TTC549 (cell line): Measurements from ENCODE around the gene COA7.

Experiments used
- FAIRE-seq: peaks from 2 replicates; lab custom pipeline; 2012; peaks lifted over from hg19 to GRCh38; lab: Jason Lieb, UNC

Gene COA7

DNA sequence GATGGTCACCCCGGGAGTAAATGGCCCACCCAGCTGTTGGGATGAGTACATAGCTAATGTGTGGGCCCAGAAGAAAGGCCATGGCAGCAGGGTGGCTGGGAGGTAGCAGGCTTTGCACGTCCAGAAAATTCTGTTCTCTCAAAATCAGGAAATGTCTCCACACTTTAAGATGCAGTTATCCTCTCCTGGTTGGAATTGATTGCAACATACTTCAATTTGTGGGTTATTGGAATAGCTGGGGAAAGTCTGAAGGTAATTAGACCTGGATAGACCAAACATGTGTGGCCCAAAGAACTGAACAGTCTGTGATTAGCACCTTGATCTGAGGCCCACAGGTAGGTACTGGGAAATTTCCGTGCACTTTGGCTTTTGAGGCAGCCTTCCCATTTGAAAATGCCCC, 30.2 kb downstream of the COA7 start:
- FAIRE-seq, result no peak

DNA sequence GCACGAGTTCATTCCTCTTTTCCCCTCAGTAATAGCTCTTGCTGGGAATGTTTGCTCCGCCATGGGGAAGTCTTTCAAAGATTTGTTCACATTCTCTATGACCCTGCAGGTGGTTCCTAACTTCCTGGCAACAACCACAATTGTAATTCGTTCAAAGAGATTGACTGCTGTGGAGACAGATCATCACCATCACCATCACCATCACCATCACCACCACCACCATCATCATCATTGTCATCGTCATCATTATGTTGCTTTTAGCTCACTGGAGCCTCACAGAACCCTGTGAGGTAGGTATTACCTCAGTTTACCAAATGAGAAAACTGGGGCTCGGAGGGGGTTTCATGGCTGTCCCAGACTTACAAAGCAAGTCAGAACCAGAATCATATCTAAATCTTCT, 30.9 kb downstream of the COA7 start:
- no peak for FAIRE-seq

DNA sequence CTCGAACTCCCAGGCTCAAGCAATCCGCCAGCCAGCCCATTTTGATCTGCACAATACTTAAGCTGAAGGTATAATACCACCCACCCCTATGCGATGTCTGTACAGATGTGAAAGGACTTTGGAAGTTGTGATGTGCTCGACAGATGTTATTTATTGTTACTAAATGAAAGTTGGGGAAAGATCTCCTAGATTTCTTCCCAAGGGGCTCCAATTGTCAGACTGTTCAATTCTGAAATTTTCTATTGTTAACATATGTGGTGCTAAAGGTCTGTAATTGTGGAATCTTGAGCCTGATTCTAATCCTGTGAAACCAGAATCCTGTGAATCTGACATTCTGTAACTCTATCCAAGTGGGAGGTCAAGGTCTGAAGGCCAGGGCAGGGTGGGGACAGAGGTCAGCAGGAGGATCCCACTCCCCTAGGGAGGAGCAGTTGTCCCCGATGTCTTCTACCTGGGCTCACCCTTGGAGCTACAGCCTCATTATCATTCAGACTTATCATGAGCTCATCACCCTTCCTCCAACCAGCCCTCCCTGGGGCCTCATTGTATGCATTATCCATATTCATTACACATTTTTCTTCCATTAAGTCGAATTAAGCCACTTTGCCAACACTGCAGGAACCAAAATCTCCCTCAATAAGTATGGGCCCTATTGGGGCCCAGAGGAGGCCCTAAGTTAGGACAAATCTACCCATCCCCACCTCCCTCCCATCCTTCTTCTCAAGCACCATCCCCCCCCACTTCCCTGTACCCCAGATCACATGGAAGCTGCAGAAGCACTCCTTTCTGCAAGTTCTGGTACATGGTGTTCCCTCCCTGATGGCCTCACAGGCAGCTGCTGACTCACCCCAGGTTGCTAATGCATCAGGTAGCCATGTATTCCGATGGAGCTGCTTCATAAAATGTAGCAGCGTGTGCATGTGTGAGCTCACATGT, 32.9 kb downstream of the COA7 start:
- no peak for FAIRE-seq

DNA sequence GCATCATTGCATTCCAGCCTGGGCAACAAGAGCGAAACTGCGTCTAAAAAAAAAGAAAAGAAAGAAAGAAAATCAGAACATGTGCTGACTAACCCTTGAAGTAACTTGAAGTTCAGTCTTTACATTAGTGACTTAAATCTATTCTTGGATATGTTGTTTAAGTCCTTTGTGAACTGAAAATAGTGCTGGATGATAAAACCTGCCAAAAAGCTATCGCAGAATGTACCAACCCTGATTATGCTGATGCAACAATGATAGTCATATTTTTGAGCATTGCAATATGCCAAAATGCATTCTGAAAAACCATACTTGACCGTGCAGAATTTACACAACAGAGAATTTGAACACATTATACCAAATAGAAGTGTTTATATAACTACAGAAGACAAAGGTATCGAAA, 34.4 kb downstream of the COA7 start:
- no peak for FAIRE-seq

DNA sequence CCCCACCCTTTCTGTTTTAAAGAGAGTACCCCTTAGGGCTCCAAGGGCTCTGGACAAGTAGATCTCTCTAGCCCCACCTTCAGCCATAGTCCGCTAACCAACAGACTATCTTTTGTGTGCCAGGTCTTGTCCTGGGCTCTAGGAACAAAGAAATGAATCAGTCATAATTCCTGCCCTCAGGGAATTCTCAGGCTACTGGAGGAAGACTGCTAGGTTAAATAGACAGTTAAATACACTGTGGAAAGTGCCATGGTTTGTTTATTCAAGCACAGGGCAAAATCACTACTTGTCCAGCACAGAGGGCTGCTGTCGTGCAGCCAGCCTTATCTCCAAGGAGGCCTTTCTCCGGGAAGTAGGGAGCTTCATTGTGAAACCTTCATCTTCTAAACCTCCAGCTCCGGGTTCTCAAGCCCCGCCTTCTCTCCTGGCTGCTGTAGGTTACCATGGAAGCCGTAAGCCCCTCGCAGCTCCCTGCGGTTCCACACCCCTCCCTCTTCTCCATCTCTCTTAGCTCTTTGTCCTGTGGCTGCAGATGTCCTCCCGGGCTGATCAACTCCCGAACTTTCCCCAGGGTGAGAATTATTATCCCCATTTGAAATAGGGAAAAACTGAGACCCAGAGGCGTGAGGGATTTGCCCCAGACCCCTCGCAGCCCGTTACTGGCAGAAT, 35.4 kb downstream of the COA7 start:
- no peak for FAIRE-seq

DNA sequence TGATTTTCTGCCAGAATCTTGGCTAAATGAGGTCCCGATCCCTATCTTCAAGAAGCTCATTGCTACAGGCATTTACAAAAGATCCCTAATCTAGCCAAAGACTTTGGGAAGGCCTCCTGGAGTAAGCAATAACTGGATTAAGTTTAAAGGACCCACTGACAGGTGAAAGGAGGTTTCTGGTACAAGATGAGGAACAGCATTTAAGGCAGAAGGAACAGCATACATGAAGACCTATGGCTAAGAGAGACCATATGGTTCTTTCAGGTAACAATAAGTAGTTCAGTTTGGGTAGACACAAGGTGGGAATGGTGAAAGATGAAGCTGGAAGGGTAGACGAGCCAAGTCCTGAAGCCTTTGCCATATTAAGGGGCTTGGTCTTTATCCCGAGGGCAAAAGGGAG, 37.3 kb downstream of the COA7 start:
- FAIRE-seq, result no peak

DNA sequence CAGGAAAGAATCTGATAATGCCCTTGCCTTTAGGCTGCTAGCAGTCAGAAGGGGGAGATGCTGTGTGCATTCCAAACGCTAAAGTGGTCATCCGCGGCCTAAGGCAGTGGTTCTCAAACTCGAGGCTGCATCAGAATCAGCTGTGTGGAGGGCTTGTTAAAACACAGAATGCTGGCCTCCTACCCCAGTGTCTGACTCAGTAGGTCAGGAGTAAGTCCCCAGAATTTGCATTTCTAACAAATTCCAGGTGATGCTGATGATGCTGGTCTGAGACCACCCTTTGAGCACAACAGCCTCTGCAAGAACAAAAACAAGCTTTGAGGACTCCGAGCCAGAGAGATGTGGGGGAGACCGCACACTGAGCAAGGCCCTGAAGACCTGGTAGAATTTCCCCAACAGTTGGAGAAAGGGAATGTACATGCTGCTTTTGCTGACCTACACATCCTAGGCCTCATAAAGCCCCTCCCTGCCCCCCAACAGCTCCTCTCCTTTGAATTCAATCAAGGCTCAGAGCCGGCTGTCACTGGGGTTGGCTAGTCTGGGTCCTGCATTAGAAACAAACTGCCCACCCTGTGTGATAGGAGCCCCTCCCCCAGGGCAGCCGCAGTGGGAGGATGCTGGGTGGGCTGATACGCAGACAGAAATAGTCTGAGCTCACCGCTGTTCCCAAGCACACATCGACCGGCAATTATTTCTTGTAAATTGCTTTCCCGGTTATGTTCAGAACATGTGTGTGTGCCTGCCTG, 38.1 kb downstream of the COA7 start:
- no peak for FAIRE-seq

DNA sequence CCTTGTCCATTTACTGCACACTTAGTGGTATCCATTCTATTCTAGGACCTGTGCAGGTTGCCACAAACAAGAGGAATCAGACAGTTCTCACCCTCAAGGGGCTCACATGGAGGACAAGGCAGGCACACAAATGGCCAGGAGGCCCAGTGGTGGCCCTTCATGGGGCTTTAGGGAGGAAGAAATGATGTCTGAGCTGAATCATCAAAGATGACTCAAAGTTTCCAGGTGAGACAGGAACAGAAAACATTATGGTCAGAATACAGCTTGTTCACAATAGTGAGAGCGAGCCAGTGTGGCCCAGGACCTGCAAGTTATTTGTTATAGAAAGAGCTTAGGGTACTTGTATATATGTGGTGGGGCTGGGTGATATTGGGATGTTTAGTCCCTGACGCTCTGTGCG, 38.8 kb downstream of the COA7 start:
- FAIRE-seq, result no peak

DNA sequence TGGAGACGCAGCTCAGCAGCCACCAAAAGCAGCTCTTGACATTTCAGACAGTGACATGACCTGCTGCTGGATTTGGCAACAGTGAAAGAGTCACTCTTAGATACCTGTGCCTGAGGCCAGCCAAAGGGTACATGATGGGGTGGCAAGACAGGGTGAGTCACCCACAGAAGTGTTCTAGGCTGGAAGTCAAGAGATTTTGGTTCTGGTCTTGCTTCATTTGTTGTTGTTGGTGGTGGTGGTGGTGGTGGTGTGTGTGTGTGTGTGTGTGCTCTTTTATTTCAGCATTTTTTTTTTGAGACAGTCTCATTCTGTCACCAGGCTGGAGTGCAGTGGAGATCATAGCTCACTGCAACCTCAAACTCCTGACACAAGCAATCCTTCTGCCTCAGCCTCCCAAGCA, 39.4 kb downstream of the COA7 start:
- FAIRE-seq, result no peak

DNA sequence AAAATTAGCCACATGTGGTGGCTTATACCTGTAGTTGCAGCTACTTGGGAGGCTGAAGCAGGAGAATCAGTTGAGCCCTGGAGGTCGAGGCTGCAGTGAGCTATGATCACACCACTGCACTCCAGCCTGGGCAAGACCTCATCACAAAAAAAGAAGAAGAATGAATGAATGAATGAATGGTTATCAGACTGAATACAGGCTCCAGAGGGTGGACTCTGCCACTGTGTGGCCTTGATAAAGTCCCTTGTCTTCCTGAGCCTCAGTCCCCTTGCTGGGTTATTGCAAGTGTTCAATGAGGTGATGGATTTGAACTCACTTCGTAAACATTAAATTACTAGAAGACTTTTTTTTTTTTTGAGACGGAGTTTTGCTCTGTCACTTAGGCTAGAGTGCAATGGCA, 40.4 kb downstream of the COA7 start:
- FAIRE-seq, result no peak

DNA sequence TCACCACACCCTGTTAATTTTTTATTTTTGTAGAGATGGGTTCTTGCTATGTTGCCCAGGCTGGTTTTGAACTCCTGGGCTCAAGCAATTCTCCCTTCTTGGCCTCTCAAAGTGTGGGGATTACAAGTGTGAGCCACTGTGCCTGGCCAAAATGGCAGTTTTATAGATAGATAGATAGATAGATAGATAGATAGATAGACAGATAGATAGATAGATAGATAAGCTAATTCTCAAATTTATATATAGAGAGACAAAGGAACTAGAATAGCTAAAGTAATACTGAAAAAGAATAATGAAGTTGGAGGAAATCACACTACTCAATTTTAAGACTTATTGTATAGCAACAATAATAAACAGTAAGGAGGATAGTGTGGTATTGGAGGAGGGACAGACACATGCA, 44.1 kb downstream of the COA7 start:
- FAIRE-seq, result no peak

DNA sequence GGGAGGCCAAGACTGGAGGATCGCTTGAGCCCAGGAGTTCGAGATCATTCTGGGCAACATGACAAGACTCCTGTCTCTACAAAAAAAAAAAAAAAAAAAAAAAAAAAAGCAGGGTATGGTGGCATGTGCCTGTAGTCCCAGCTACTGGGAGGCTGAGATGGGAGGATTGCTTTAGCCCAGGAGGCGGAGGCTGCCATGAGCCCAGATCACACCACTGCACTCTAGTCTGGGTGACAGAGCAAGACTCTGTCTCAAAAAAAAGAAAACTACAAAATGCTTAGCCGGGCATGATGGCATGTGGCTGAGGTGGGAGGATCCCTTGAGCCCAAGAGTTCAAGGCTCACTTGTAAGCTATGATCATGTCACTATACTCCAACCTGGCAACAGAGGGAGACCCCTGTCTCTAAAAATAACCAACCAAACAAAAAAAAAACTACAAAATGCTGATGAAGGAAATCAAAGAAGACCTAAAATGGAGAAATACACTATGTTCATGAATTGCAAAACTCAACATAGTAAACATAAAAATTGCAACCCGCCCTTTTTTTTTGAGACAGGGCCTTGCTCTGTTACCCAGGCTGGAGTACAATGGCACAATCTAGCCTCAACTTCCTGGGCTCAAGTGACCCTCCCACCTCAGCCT, 44.8 kb downstream of the COA7 start:
- no peak for FAIRE-seq

DNA sequence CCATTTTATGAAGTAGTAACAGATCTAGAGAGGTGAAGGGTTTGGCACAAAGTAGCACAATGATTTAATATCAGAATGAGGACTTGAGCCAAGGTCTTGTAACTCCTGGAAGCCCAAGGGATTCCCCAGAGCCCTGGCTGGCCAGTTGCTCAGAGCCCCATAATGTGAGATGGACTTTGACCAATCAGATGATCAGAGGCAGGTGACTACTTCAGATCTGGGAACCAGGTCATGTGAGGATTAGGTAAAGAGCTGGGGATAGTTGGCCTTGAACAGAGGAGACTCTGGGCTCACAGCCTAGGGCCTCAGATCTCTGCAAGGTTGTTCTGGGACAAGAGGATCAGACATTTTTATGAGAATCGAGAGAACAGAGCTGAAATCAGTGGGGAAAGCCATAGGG, 46.2 kb downstream of the COA7 start:
- no peak for FAIRE-seq

DNA sequence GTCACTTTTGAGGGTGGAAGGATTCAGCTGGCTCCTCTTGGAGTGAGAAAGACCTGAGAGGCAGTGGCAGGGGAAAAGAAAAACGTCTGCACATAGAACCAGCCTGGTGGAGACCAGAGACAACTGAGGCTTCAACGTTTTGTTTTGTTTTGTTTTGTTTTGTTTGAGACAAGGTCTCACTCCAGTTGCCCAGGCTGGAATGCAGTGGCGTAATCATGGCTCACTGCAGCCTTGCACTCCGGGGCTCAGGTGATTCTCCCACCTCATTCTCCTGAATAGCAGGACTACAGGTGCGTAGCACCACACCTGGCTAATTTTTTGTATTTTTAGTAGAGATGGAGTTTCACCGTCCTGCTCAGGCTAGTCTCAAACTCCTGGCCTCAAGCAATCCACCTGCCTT, 52.9 kb downstream of the COA7 start:
- FAIRE-seq, result no peak

DNA sequence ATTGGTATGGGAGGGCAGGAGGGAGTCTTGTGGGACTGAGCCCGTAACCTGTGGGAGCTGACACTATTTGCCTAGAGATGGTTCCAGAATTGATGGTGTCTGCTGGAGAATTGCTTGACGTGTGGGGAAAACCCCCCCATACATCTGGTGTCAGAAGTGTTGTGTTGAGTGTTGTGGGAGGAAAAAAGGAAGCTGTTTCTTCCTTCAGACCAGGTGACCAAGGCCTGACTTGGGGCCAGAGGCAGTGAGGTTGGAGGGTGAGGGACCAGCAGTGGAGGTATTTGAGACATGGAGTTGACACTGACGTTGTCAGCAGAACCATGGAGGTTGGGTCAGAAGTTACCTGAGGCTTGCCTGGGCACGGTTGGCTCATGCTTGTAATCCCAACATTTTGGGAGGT, 56.8 kb downstream of the COA7 start:
- FAIRE-seq, result no peak

DNA sequence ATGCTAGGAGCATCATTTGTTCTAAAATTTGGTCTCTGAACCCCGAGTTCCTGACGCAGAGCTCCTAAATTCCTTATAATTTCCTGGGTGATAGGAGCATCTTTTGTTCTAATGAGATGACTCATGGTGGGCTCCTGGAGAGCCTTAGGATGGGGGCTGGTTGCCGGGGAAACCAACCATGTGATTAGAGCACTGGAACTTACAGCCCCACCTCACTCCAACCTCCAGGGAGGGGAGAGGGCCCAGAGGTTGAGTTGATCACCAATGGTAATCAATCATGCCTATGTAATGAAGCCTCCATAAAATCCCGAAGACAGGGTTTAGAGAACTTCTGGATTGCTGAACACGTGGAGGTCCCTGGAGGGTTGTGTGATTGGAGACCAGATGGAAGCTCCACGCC, 57.5 kb downstream of the COA7 start:
- FAIRE-seq, result no peak

DNA sequence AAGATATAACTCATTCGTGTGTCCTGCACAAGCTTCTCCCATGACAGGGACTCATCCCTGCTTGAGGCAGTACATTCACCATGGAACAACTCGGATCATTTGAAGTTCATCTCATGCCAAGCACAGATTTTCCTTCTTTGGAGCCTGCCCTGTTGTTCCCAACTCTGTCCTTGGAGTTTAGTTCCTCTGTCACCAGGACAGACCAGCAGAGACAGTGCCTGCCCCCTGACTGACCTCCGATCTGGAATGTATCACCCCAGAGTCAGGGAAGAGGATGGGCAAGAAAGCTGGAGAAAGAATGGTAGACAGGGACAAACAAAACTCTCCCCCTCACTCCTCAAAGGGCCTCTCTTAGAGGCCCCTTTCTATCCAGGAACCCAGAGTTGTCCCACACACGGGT, 60.2 kb downstream of the COA7 start:
- FAIRE-seq, result no peak

DNA sequence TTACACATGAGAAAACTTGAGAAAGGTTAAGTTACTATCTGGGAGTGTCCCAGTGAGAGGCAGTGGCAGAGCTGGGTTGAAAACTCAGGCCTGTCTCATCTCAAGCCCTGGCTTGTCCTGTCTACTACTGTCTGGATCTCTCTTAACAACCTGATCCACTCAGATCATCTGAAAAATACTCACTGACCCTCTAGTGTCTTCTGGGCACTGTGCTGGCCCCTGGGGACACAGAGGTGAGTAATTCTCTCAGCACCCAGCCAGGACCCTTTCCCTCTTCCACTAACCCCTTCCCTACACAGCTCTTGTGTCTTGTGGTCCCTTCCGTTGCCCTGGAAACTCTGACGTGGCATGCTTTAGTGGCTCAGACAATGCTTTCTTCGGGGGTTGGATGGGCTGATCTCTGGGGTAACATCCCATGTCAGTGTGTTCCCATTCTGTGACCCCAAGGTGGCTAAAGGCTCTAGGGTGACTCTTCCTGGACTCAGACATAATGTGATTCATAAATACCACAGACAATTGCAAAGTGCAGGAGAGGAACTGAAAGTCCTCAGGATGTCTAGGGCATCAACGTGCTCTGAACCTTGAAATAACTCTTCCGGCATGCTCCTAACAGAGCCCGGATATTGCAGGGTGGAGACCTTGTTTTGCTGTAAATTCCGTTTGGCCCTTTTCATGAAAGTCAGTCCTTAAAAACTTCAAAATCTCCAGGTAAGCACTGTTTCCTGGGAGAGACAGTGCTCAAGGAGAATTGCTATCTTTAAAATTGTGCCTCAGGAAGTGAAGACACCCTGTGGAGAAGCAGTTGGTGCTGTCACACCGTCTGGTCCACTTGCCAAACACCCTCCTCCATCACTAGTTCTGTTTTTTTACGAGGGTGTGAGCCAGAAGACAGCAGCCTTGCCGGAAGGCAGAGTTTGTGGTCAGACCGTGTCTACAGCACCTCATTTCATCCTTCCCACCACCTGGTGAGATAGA, 61.1 kb downstream of the COA7 start:
- no peak for FAIRE-seq

DNA sequence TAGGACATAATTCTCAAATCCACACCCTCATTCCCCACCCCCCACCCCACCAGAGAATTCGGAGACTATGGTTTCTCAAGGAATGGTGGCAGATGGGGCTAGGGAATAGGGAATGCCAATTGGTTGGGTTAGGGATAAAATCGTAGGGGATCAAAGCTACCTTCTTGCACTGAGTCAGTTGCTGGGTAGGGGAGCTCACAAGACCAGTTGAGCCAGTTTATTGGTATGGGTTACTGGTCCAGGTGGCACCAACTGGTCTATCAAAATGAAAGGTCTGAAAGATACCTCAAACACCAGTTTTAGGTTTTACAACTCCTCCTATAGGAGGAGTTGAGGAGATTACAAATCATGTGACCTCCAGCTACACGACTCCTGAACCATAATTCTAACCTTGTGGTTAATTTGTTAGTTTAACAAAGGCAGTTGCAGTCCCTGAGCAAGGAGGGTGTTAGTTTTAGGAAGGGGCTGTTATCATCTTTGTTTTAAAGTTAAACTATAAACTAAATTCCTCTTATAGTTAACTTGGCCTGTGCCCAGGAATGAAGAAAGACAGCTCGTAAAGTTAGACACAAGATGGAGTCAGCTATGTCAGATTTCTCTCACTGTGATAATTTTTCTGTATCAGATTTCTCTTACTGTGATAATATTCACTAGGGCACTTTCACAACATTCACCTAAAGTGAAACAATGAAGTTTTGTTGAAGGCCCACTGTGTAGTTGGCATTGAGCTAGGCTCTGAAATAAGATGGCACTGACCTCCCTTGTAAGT, 62.6 kb downstream of the COA7 start:
- FAIRE-seq, result no peak
